Thyroid gland (tissue), 4 donors: Measurements from ENCODE around the gene NANOS3. TPM values are rescaled to one million over a fixed set of nuclear protein-coding genes. Genes with fewer than 3 reads are reported as not detected.
A peak's percentile ranks its signal among the peaks of the same experiment; 100 is the strongest.

Source experiments
- DNase-seq, 2 donors: peaks; one replicate each; pipeline ENCODE4 v3.0.0-alpha.2; 2019
- H3K27ac ChIP-seq, 3 donors: fragments of 200-600 bp; sonication (generic); 1 replicate in 2 of 3; 2 replicates in 1 of 3; pipeline ENCODE4 v1.5.1; 2016 to 2019; ENCODE audit warnings: mild to moderate bottlenecking in 1 of 3, moderate library complexity in 1 of 3
- H3K27me3 ChIP-seq: fragments of 200-600 bp; sonication (generic); one replicate; pipeline ENCODE4 v1.5.1; 2019
- H3K36me3 ChIP-seq, 2 donors: fragments of 200-600 bp; sonication (generic); one replicate each; pipeline ENCODE4 v1.5.1; 2016 to 2019
- H3K4me1 ChIP-seq, 2 donors: fragments of 200-600 bp; sonication (generic); one replicate each; pipeline ENCODE4 v1.5.1; 2017 to 2019
- H3K4me3 ChIP-seq, 3 donors: fragments of 200-600 bp; sonication (generic); replicated peaks in 1 of 3; 1 replicate in 2 of 3; 2 replicates in 1 of 3; pipeline ENCODE4 v1.5.1; 2016; ENCODE audit warnings: mild to moderate bottlenecking in 1 of 3
- H3K9me3 ChIP-seq: fragments of 200-600 bp; sonication (generic); one replicate; pipeline ENCODE4 v1.5.1; 2017
- POLR2A ChIP-seq, 2 donors: fragments of 450-650 bp; IDR thresholded peaks; one replicate each; pipeline ENCODE4 v1.6.1; 2017; ENCODE audit warnings: antibody characterized with exemption in 2 of 2, mild to moderate bottlenecking in 2 of 2, moderate library complexity in 1 of 2
- WGBS, 2 donors: methylation state at CpG; one replicate each; pipeline ENCODE4 v1.1.5; 2017; 5-methylcytosine and 5-hydroxymethylcytosine counted together
- intact Hi-C: fragments of 100-400 bp; cut with DNase I; formaldehyde crosslinking; loops from one replicate; pipeline ENCODE4 v1.15.1; 2023
- total RNA-seq, 4 donors: library from RNA; depleted of rRNA; stranded (reverse); fragments of >200 nt; gene quantifications; one replicate each; pipeline ENCODE4 v1.2.3, GENCODE V29; 2016
- TF ChIP-seq, protein P1 (sequence below), 6 experiments: fragments of 200-600 bp in 3 of 6; fragments of 450-650 bp in 3 of 6; sonication (generic) in 3 of 6; IDR thresholded peaks; one replicate each; pipeline ENCODE4 v1.5.1; 2016 to 2019; ENCODE audit warnings: antibody characterized with exemption in 6 of 6, mild to moderate bottlenecking in 2 of 6, inconsistent platforms in 1 of 6, moderate library complexity in 1 of 6

The NANOS3 gene
- total RNA-seq, 4 donors from 2014 or later: not detected

GRCh38 chr19:13844130-13844631 is 32.8 kb upstream of the NANOS3 start:
- peaks cover 34 to 62% of the 10 kb centered on the region in 2 donors for H3K4me1 ChIP-seq
- intact Hi-C loops: loop anchor here (5.0 kb wide), 1 partner anchor 47 kb away; the partner anchor contains the start of gene ZSWIM4
- no peak for DNase-seq
- H3K9me3 ChIP-seq: no peaks in the 10 kb centered on the region
- H3K27ac ChIP-seq: peak overlapping the region in 2 of 3 donors; percentile 96 to 99
- no peaks in the 10 kb centered on the region for H3K36me3 ChIP-seq
- WGBS, 2 donors: 72 to 84% methylated on average over 7 of the region's 7 CpGs
- TF ChIP-seq POLR2A (IDR thresholded peaks at IDR 0.05): no peak
- TF ChIP-seq, protein P1, sequence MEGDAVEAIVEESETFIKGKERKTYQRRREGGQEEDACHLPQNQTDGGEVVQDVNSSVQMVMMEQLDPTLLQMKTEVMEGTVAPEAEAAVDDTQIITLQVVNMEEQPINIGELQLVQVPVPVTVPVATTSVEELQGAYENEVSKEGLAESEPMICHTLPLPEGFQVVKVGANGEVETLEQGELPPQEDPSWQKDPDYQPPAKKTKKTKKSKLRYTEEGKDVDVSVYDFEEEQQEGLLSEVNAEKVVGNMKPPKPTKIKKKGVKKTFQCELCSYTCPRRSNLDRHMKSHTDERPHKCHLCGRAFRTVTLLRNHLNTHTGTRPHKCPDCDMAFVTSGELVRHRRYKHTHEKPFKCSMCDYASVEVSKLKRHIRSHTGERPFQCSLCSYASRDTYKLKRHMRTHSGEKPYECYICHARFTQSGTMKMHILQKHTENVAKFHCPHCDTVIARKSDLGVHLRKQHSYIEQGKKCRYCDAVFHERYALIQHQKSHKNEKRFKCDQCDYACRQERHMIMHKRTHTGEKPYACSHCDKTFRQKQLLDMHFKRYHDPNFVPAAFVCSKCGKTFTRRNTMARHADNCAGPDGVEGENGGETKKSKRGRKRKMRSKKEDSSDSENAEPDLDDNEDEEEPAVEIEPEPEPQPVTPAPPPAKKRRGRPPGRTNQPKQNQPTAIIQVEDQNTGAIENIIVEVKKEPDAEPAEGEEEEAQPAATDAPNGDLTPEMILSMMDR (IDR thresholded peaks at IDR 0.05): no peak
- no peak overlapping the region for H3K4me3 ChIP-seq
- H3K27me3 ChIP-seq: no peaks in the 10 kb centered on the region

DNA sequence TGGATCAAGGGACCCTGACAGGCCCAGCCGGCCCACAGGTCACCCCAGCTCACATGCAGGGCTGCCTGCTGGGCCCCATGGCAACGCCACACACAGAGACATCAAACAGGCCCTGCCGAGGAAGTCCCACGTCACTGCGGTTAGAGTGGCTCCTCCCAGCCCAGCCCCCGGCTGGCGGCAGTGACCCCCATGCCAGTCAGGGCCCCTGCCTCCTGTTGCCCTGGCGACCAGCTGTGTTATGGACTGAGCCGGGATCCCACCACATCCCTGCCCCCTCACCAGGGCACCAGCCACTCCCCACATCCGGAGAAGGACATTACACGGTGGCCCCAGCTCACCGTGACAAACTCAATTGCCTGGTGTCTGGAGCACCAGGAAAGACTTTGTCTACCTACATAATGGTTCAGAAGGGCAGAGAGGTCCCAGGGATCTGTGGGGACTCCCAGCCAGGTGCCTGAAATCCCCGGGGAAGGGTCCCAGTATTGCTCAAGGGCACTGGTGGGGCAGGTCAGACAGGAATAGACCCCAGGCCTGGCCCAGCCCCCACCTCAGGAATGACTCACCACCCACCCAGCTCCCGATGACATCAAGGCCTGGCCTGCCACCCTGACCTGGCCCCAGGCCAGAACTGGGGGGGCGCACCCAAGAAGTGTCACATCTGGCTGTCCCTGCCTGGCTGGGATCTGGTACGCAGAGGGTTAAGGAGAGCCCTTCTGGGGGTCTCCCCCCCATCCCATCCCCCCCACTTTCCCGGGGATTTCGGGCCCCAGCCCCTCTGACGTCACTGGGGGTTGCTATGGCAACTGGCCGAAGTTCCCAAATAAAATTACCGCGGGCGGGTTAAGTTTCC is 30.2 kb upstream of the NANOS3 start:
- Histone ChIP-seq H3K4me1 (peaks cover 40 to 57% of the 10 kb centered on the region in 2 donors), H3K27me3 (no peaks in the 10 kb centered on the region), H3K36me3 (no peaks in the 10 kb centered on the region), H3K4me3 (peak overlapping the region in 2 of 3 donors; percentile 41 to 55), H3K9me3 (no peaks in the 10 kb centered on the region), H3K27ac (peak overlapping the region; percentile 100)
- 7 to 10% methylated on average over 4 to 7 of the region's 23 CpGs for WGBS, 2 donors
- DNase-seq: peak; percentile 83 to 86
- TF ChIP-seq POLR2A (IDR thresholded peaks at IDR 0.05): no peak
- TF ChIP-seq, protein P1 (IDR thresholded peaks at IDR 0.05): no peak
- intact Hi-C loops: no loop called here

DNA sequence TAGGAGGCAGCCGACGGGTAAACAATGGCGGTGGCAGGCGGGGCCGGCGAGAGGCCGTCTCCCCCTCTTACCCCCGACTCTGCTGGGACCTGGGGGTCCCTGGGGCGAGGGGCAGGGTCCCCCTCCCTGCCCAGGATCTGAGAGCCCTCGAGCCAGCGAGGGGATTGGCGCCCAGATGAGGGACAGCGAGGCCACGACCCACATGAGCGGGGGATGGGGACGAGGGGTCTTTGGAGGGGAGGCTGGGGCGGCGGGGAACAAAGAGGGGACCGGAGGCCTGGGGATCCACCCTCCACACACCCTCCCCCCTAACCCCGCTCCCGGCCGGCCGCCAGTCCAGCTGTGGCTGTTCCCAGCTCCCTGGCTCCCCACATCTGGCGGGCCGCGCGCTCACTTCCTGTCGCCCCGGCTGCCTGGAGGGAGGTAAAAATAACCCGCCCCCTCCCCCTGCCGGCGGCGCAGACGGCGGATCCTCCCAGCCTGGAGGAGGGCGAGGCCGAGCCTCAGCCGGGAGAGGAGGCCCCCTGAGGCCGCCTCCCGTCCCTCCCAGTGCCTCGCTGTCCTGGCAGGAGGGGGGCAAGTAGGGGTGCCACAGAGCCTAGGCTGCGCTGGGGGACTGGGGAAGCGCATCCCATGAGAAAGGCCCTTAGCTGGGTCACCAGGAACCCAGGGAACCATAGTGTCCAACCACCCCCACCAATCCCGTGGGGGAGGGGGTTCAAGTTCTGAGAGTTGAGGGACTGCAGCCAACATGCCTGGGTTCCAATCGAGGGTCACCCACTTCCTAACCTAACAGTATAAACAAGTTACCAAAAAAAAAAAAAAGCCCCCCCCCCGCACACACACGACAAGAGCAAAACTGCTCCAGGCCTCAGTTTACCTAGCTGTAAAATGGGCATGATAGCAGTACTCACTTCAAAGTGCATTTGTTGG is 29.3 kb upstream of the NANOS3 start:
- H3K4me3 ChIP-seq: peak overlapping the region in 2 of 3 donors; percentile 41 to 55
- no peaks in the 10 kb centered on the region for H3K27me3 ChIP-seq
- H3K27ac ChIP-seq: peak overlapping the region; percentile 100
- TF ChIP-seq, protein P1 (IDR thresholded peaks at IDR 0.05): peak in 3 of 6 experiments; percentile 25 to 31 (median 26)
- peak; percentile 72 to 85 for TF ChIP-seq POLR2A (IDR thresholded peaks at IDR 0.05)
- no peaks in the 10 kb centered on the region for H3K9me3 ChIP-seq
- DNase-seq: peak; percentile 87 to 90
- peaks cover 40 to 59% of the 10 kb centered on the region in 2 donors for H3K4me1 ChIP-seq
- no peaks in the 10 kb centered on the region for H3K36me3 ChIP-seq
- intact Hi-C loops: no loop called here
- WGBS, 2 donors: 3 to 4% methylated on average over 21 to 34 of the region's 47 CpGs

GRCh38 chr19:13848340-13848677 is 28.6 kb upstream of the NANOS3 start:
- Histone ChIP-seq H3K27ac (peak overlapping the region; percentile 100), H3K9me3 (no peaks in the 10 kb centered on the region), H3K27me3 (no peaks in the 10 kb centered on the region), H3K36me3 (no peaks in the 10 kb centered on the region), H3K4me3 (no peak overlapping the region), H3K4me1 (peaks cover 36 to 59% of the 10 kb centered on the region in 2 donors)
- 77 to 83% methylated on average over 4 of the region's 4 CpGs for WGBS, 2 donors
- no peak for DNase-seq
- intact Hi-C loops: no loop called here
- TF ChIP-seq, protein P1 (IDR thresholded peaks at IDR 0.05): no peak
- no peak for TF ChIP-seq POLR2A (IDR thresholded peaks at IDR 0.05)
